ENCODE results near the gene MTIF3.

MTIF3 gene

GRCh38 chr13:27482983-27483382 is 32.6 kb upstream of the MTIF3 start:
- Histone ChIP-seq H3K36me3 (ENCODE audit: insufficient read depth, low read length) (no peaks in the 10 kb centered on the region), H3K9me3 (ENCODE audit: insufficient read depth, low read depth, low read length) (no peaks in the 10 kb centered on the region), H3K9me2 (replicated peaks; ENCODE audit: low read depth, low read length) (no peaks in the 10 kb centered on the region), H3K9ac (ENCODE audit: low read depth, low read length, poor library complexity, severe bottlenecking) (no peak overlapping the region), H3F3A (ENCODE audit: low read depth) (no peaks in the 10 kb centered on the region), H3K79me2 (ENCODE audit: insufficient read depth, low read length) (no peaks in the 10 kb centered on the region), H4K20me1 (ENCODE audit: insufficient read depth, low read length, poor library complexity, severe bottlenecking) (no peaks in the 10 kb centered on the region), H3K4me3 (ENCODE audit: low read length, poor library complexity, severe bottlenecking) (no peak overlapping the region), H2AFZ (ENCODE audit: low read length) (0 out of 2 replicates have a peak overlapping the region, but pooled peaks have one; percentile 21), H3K4me1 (ENCODE audit: insufficient read depth, low read length, poor library complexity, severe bottlenecking) (peaks cover 19% of the 10 kb centered on the region), H3K27me3 (ENCODE audit: insufficient read depth, low read length, poor library complexity, severe bottlenecking) (no peaks in the 10 kb centered on the region), H3K4me2 (ENCODE audit: low read depth, low read length, poor library complexity, severe bottlenecking) (no peak overlapping the region)
- TF ChIP-seq CTCF (conservative IDR thresholded peaks at IDR 0.05; ENCODE audit: low read length) (no peak), EZH2phosphoT487 (IDR thresholded peaks at IDR 0.05; ENCODE audit: borderline replicate concordance) (no peak)

- peaks cover 31% of the 10 kb centered on the region for H3K4me1 ChIP-seq (ENCODE audit: insufficient read depth, low read length, poor library complexity, severe bottlenecking)
- no peaks in the 10 kb centered on the region for H3K9me3 ChIP-seq (ENCODE audit: insufficient read depth, low read depth, low read length)
- no peaks in the 10 kb centered on the region for H3K9me2 ChIP-seq (replicated peaks; ENCODE audit: low read depth, low read length)
- H2AFZ ChIP-seq (ENCODE audit: low read length): no peak overlapping the region
- H3K36me3 ChIP-seq (ENCODE audit: insufficient read depth, low read length): no peaks in the 10 kb centered on the region
- H4K20me1 ChIP-seq (ENCODE audit: insufficient read depth, low read length, poor library complexity, severe bottlenecking): no peaks in the 10 kb centered on the region
- H3K79me2 ChIP-seq (ENCODE audit: insufficient read depth, low read length): no peaks in the 10 kb centered on the region
- no peaks in the 10 kb centered on the region for H3K27me3 ChIP-seq (ENCODE audit: insufficient read depth, low read length, poor library complexity, severe bottlenecking)
- no peak overlapping the region for H3K9ac ChIP-seq (ENCODE audit: low read depth, low read length, poor library complexity, severe bottlenecking)
- no peaks in the 10 kb centered on the region for H3F3A ChIP-seq (ENCODE audit: low read depth)
- no peak for TF ChIP-seq EZH2phosphoT487 (IDR thresholded peaks at IDR 0.05; ENCODE audit: borderline replicate concordance)
- peak; percentile 87 for TF ChIP-seq CTCF (conservative IDR thresholded peaks at IDR 0.05; ENCODE audit: low read length)
- H3K4me2 ChIP-seq (ENCODE audit: low read depth, low read length, poor library complexity, severe bottlenecking): no peak overlapping the region
- H3K4me3 ChIP-seq (ENCODE audit: low read length, poor library complexity, severe bottlenecking): no peak overlapping the region
Measured at GRCh38 chr13:27481766-27482165, 31.4 kb upstream of the MTIF3 start.

- peak overlapping the region; percentile 80 for H2AFZ ChIP-seq (ENCODE audit: low read length)
- H3K79me2 ChIP-seq (ENCODE audit: insufficient read depth, low read length): no peaks in the 10 kb centered on the region
- H4K20me1 ChIP-seq (ENCODE audit: insufficient read depth, low read length, poor library complexity, severe bottlenecking): no peaks in the 10 kb centered on the region
- TF ChIP-seq EZH2phosphoT487 (IDR thresholded peaks at IDR 0.05; ENCODE audit: borderline replicate concordance): no peak
- 0 out of 2 replicates have a peak, but pooled peaks have one; percentile 24 for TF ChIP-seq CTCF (conservative IDR thresholded peaks at IDR 0.05; ENCODE audit: low read length)
- peak overlapping the region; percentile 5 for H3K4me2 ChIP-seq (ENCODE audit: low read depth, low read length, poor library complexity, severe bottlenecking)
- H3K9me2 ChIP-seq (replicated peaks; ENCODE audit: low read depth, low read length): no peaks in the 10 kb centered on the region
- no peaks in the 10 kb centered on the region for H3K36me3 ChIP-seq (ENCODE audit: insufficient read depth, low read length)
- H3F3A ChIP-seq (ENCODE audit: low read depth): no peaks in the 10 kb centered on the region
- no peaks in the 10 kb centered on the region for H3K27me3 ChIP-seq (ENCODE audit: insufficient read depth, low read length, poor library complexity, severe bottlenecking)
- no peak overlapping the region for H3K4me3 ChIP-seq (ENCODE audit: low read length, poor library complexity, severe bottlenecking)
- H3K4me1 ChIP-seq (ENCODE audit: insufficient read depth, low read length, poor library complexity, severe bottlenecking): peaks cover 51% of the 10 kb centered on the region
- H3K9ac ChIP-seq (ENCODE audit: low read depth, low read length, poor library complexity, severe bottlenecking): no peak overlapping the region
- H3K9me3 ChIP-seq (ENCODE audit: insufficient read depth, low read depth, low read length): no peaks in the 10 kb centered on the region
Measured at GRCh38 chr13:27476943-27477703, 26.8 kb upstream of the MTIF3 start.
